SH-SY5Y (cell line): ENCODE results near the gene UST.

Source experiments
- GATA2 ChIP-seq: IDR thresholded peaks from 2 replicates; pipeline ENCODE4 v1.6.1; 2011; ENCODE audit warnings: mild to moderate bottlenecking, low read depth, low read length
- GATA3 ChIP-seq: IDR thresholded peaks from 2 replicates; pipeline ENCODE4 v1.6.1; 2011; ENCODE audit warnings: low read depth, mild to moderate bottlenecking, low read length, moderate library complexity

The UST gene

GRCh38 chr6:149079456-149079855 lies 332.6 kb downstream of the UST start:
- TF ChIP-seq GATA3 = no peak

- no peak for TF ChIP-seq GATA3
- TF ChIP-seq GATA2 = no peak
These were observed 333.2 kb downstream of the UST start for GRCh38 chr6:149079911-149080491.

GRCh38 chr6:149080511-149080910 lies 333.7 kb downstream of the UST start:
- TF ChIP-seq GATA3 = no peak
- TF ChIP-seq GATA2 = no peak

GRCh38 chr6:149081281-149081680 lies 334.5 kb downstream of the UST start:
- TF ChIP-seq GATA3 = no peak
- no peak for TF ChIP-seq GATA2

- TF ChIP-seq GATA3 (0 out of 2 replicates have a peak, but pooled peaks have one; percentile 21), GATA2 (no peak)
These were observed 335.5 kb downstream of the UST start for GRCh38 chr6:149082320-149082719.

GRCh38 chr6:149084026-149084425 lies 337.2 kb downstream of the UST start:
- TF ChIP-seq GATA3 (no peak), GATA2 (no peak)

- TF ChIP-seq GATA2 = no peak
- TF ChIP-seq GATA3 = no peak
These were observed 338.2 kb downstream of the UST start for GRCh38 chr6:149084808-149085556.

GRCh38 chr6:149085557-149085938 lies 338.7 kb downstream of the UST start:
- TF ChIP-seq GATA2 (no peak), GATA3 (no peak)

- TF ChIP-seq GATA3 (no peak), GATA2 (no peak)
These were observed 339.5 kb downstream of the UST start for GRCh38 chr6:149086363-149086762.

GRCh38 chr6:149087898-149088297 lies 341.1 kb downstream of the UST start:
- no peak for TF ChIP-seq GATA3
- no peak for TF ChIP-seq GATA2

GRCh38 chr6:149088361-149088760 lies 341.5 kb downstream of the UST start:
- TF ChIP-seq GATA2 = no peak
- no peak for TF ChIP-seq GATA3

- TF ChIP-seq GATA2 (no peak), GATA3 (no peak)
These were observed 342.7 kb downstream of the UST start for GRCh38 chr6:149089510-149089909.

GRCh38 chr6:149090937-149091336 lies 344.1 kb downstream of the UST start:
- TF ChIP-seq GATA3 (no peak), GATA2 (peak; percentile 73)

GRCh38 chr6:149093643-149094042 lies 346.8 kb downstream of the UST start:
- TF ChIP-seq GATA2 (no peak), GATA3 (no peak)

- TF ChIP-seq GATA2 (no peak), GATA3 (no peak)
These were observed 347.3 kb downstream of the UST start for GRCh38 chr6:149094156-149094555.
